Stomach (tissue), 4 donors: Measurements from ENCODE around the gene KIAA2012.

ENCODE experiments used
- POLR2A ChIP-seq, 4 donors: fragments of 450-650 bp; IDR thresholded peaks; one replicate each; pipeline ENCODE4 v1.6.1; 2016; ENCODE audit warnings: antibody characterized with exemption in 4 of 4, control low read depth in 2 of 4, mild to moderate bottlenecking in 1 of 4, moderate library complexity in 1 of 4
- POLR2AphosphoS5 ChIP-seq, 3 donors: sonication (generic); formaldehyde crosslinking; IDR thresholded peaks; one replicate each; pipeline ENCODE4 v1.6.1; 2016; ENCODE audit warnings: antibody characterized with exemption in 3 of 3

DNA sequence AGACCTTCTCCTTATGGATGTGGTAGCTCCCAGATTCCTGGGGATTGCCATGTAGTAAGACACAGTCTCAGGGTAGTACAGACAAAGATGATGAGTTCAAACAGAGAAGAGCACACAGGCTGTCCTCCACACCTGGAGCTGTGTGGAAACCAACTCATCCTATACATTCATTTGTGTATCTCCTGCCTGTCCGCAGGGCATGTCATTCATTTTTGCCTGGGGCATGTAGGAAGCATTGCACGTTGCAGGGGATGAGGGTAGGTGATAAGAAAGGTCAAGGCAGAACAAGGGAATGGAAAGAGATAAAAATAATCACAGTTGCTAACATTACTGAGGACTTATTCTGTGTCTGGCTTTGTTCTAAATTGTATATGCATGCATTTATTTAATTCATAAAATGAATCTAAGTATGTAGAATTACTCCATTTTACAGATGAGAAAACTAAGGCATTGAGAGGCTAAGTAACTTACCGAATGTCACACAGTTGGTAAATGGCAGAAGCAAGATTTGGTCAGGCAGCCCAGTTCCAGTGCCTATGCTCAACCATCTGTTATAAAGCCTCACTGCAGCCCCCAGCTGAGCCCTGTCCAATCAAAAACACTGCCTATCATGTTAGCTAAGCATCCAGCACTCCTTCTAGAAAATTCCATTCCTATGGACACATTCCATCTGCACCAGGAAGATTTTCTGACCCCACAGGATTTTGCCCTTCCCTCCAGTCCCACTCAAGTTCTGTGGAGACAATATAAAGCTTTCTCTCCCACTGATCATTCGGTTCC is 84.3 kb downstream of the KIAA2012 start:
- TF ChIP-seq POLR2A (IDR thresholded peaks at IDR 0.05) (no peak), POLR2AphosphoS5 (IDR thresholded peaks at IDR 0.05) (no peak)
